HCT116 (cell line): ENCODE data around the gene MON1B. TPM values are rescaled to one million over a fixed set of nuclear protein-coding genes. Genes with fewer than 3 reads are reported as not detected.

Source experiments
- ATAC-seq: fragments of 200-7000 bp; cut with Tn5 transposase; 2 replicates; pipeline ENCODE4 v1.9.1; 2020; ENCODE audit warnings: mild to moderate bottlenecking, moderate library complexity
- BruUV-seq: library from RNA; stranded (reverse); fragments of 400-500 nt; replicated peaks from 2 replicates; lab custom pipeline; 2021; lab: Mats Ljungman, UMichigan
- CTCF ChIA-PET: fragments of 300-600 bp; sonication (Branson Sonifier 250); formaldehyde crosslinking; loops from one replicate; lab custom pipeline; 2021; ENCODE audit warnings: antibody characterized with exemption; lab: Charles Lee
- POLR2A ChIA-PET: fragments of 300-600, 350-600 bp; sonication (Branson Sonifier 250); formaldehyde crosslinking; loops from one replicate; lab custom pipeline; 2021; ENCODE audit warnings: antibody characterized with exemption; lab: Charles Lee
- RAD21 ChIA-PET, 2 experiments: fragments of 300-600 bp; sonication (Branson Sonifier 250); formaldehyde crosslinking; loops; one replicate each; lab custom pipeline; 2023; ENCODE audit warnings: low total read pairs in 2 of 2; ENCODE audit not compliant: uncharacterized antibody in 2 of 2, unreplicated experiment in 2 of 2, low non-redundant PET in 1 of 2; lab: Charles Lee
- DNase-seq: peaks from one replicate; pipeline ENCODE4 v3.0.0-alpha.2; 2010; ENCODE audit warnings: low read depth, low spot score
- H2AFZ ChIP-seq: fragments of 200-600 bp; shearing (Covaris generic), sonication (generic); 2 replicates; pipeline ENCODE4 v1.6.1; 2017; ENCODE audit warnings: low read depth, mixed run types, mixed read lengths, antibody characterized with exemption, low read length; ENCODE audit not compliant: poor library complexity, severe bottlenecking
- H3K27ac ChIP-seq: 2 replicates; pipeline ENCODE4 v1.5.1; 2012; ENCODE audit warnings: low read depth, low read length
- H3K27me3 ChIP-seq: fragments of 200-600 bp; sonication (generic); 2 replicates; pipeline ENCODE4 v1.6.1; 2016; ENCODE audit warnings: mixed run types, low read length, mixed read lengths; ENCODE audit not compliant: insufficient read depth
- H3K36me3 ChIP-seq, 2 experiments: fragments of 200-500 bp in 1 of 2; fragments of 200-600 bp in 1 of 2; sonication (Bioruptor generic) in 1 of 2; sonication (generic) in 1 of 2; 2 replicates each; pipeline versions ENCODE4 v1.5.1 to v1.6.1; 2014 to 2016; ENCODE audit warnings: low read length in 2 of 2, inconsistent platforms in 1 of 2, mixed read lengths in 1 of 2, mixed run types in 1 of 2; ENCODE audit not compliant: insufficient read depth in 2 of 2, control insufficient read depth in 1 of 2
- H3K4me1 ChIP-seq, 2 experiments: fragments of 200-600 bp in 1 of 2; sonication (generic) in 1 of 2; 2 replicates each; pipeline versions ENCODE4 v1.5.1 to v1.6.1; 2012 to 2017; ENCODE audit warnings: low read length in 2 of 2, inconsistent platforms in 1 of 2, mild to moderate bottlenecking in 1 of 2, mixed read lengths in 1 of 2, mixed run types in 1 of 2, moderate library complexity in 1 of 2; ENCODE audit not compliant: insufficient read depth in 2 of 2, control insufficient read depth in 1 of 2
- H3K4me2 ChIP-seq: fragments of 200-600 bp; sonication (generic); 2 replicates; pipeline ENCODE4 v1.6.1; 2017; ENCODE audit warnings: mixed run types, low read length, mixed read lengths
- H3K4me3 ChIP-seq, 2 experiments: fragments of 200-600 bp in 1 of 2; sonication (generic) in 1 of 2; replicated peaks in 1 of 2; 2 replicates each; pipeline ENCODE4 v1.5.1; 2011 to 2016; ENCODE audit warnings: low read length in 2 of 2, control low read depth in 1 of 2, low read depth in 1 of 2, mild to moderate bottlenecking in 1 of 2, mixed read lengths in 1 of 2, mixed run types in 1 of 2
- H3K79me2 ChIP-seq: fragments of 200-600 bp; sonication (generic); 2 replicates; pipeline ENCODE4 v1.6.1; 2017; ENCODE audit warnings: mild to moderate bottlenecking, mixed run types, low read length, moderate library complexity, mixed read lengths; ENCODE audit not compliant: insufficient read depth
- H3K9ac ChIP-seq: fragments of 200-600 bp; sonication (generic); 2 replicates; pipeline ENCODE4 v1.6.1; 2016; ENCODE audit warnings: low read length, mixed read lengths
- H3K9me2 ChIP-seq: fragments of 200-600 bp; sonication (generic), shearing (Covaris generic); 2 replicates; pipeline ENCODE4 v1.6.1; 2017; ENCODE audit warnings: mixed run types, mild to moderate bottlenecking, moderate library complexity; ENCODE audit not compliant: insufficient read depth
- H3K9me3 ChIP-seq, 2 experiments: fragments of 200-500 bp in 1 of 2; fragments of 200-600 bp in 1 of 2; sonication (Bioruptor generic) in 1 of 2; sonication (generic) in 1 of 2; 2 replicates each; pipeline ENCODE4 v1.6.1; 2014 to 2017; ENCODE audit warnings: low read length in 2 of 2, mixed read lengths in 2 of 2, inconsistent platforms in 1 of 2, low read depth in 1 of 2, mild to moderate bottlenecking in 1 of 2, mixed run types in 1 of 2, moderate library complexity in 1 of 2; ENCODE audit not compliant: control insufficient read depth in 1 of 2, insufficient read depth in 1 of 2
- H4K20me1 ChIP-seq: fragments of 200-600 bp; sonication (generic), shearing (Covaris generic); 2 replicates; pipeline ENCODE4 v1.6.1; 2017; ENCODE audit warnings: mixed run types, mild to moderate bottlenecking, moderate library complexity; ENCODE audit not compliant: insufficient read depth
- CBX3 ChIP-seq: IDR thresholded peaks from 2 replicates; pipeline ENCODE4 v1.6.1; 2012; ENCODE audit warnings: low read depth
- CEBPB ChIP-seq: IDR thresholded peaks from 2 replicates; pipeline ENCODE4 v1.6.1; 2012; ENCODE audit warnings: low read depth
- ELF1 ChIP-seq: IDR thresholded peaks from 2 replicates; pipeline ENCODE4 v1.6.1; 2012; ENCODE audit warnings: low read depth, borderline replicate concordance
- EZH2 ChIP-seq: fragments of 200-600 bp; sonication (generic); IDR thresholded peaks from 2 replicates; pipeline ENCODE4 v1.6.1; 2017; ENCODE audit warnings: antibody characterized with exemption, mixed run types
- EZH2phosphoT487 ChIP-seq: fragments of 200-600 bp; IDR thresholded peaks from 2 replicates; pipeline ENCODE4 v1.6.1; 2018; ENCODE audit warnings: antibody characterized with exemption, borderline replicate concordance
- JUND ChIP-seq: IDR thresholded peaks from 2 replicates; pipeline ENCODE4 v1.6.1; 2012
- POLR2AphosphoS5 ChIP-seq: IDR thresholded peaks from 2 replicates; pipeline ENCODE4 v1.6.1; 2011; ENCODE audit warnings: mild to moderate bottlenecking, low read depth, low read length, moderate library complexity
- RAD21 ChIP-seq: IDR thresholded peaks from 2 replicates; pipeline ENCODE4 v1.6.1; 2012; ENCODE audit warnings: low read depth, mild to moderate bottlenecking
- SP1 ChIP-seq: IDR thresholded peaks from 2 replicates; pipeline ENCODE4 v1.6.1; 2012; ENCODE audit warnings: low read depth
- SRF ChIP-seq: IDR thresholded peaks from 2 replicates; pipeline ENCODE4 v1.6.1; 2012; ENCODE audit warnings: low read depth
- TCF7L2 ChIP-seq: IDR thresholded peaks from 2 replicates; pipeline ENCODE4 v1.7.0; 2011; ENCODE audit warnings: borderline replicate concordance, inconsistent platforms; ENCODE audit not compliant: insufficient read depth, insufficient read length; ENCODE audit errors: extremely low read depth
- YY1 ChIP-seq: IDR thresholded peaks from 2 replicates; pipeline ENCODE4 v1.6.1; 2011; ENCODE audit warnings: low read length, low read depth, moderate library complexity, mild to moderate bottlenecking; ENCODE audit not compliant: insufficient replicate concordance; ENCODE audit errors: extremely low read depth
- ZFX ChIP-seq: fragments of 450-650 bp; IDR thresholded peaks from 2 replicates; pipeline ENCODE4 v1.6.1; 2017
- ZNF274 ChIP-seq: fragments of 200-500 bp; sonication (Bioruptor generic); IDR thresholded peaks from 2 replicates; pipeline ENCODE4 v1.6.1; 2014; ENCODE audit warnings: mild to moderate bottlenecking, low read depth, low read length, inconsistent platforms
- intact Hi-C: fragments of 100-400 bp; cut with micrococcal nuclease; formaldehyde crosslinking; loops from 2 replicates; pipeline ENCODE4 v1.10.0; 2022
- total RNA-seq: library from RNA; stranded (reverse); gene quantifications from one replicate; pipeline ENCODE4 v1.2.1, GENCODE V29; 2021; ENCODE audit not compliant: unreplicated experiment
- TF ChIP-seq, protein P1 (sequence below): IDR thresholded peaks from 2 replicates; pipeline ENCODE4 v1.6.1; 2012; ENCODE audit warnings: low read depth
- TF ChIP-seq, protein P2 (sequence below): IDR thresholded peaks from 2 replicates; pipeline ENCODE4 v1.6.1; 2011; ENCODE audit warnings: mild to moderate bottlenecking, low read length, moderate library complexity; ENCODE audit not compliant: insufficient replicate concordance; ENCODE audit errors: extremely low read depth
- TF ChIP-seq, protein P3 (sequence below): IDR thresholded peaks from 2 replicates; pipeline ENCODE4 v1.6.1; 2012

The MON1B gene
- total RNA-seq, 1 experiment from 2014 or later = 34.7 TPM

DNA sequence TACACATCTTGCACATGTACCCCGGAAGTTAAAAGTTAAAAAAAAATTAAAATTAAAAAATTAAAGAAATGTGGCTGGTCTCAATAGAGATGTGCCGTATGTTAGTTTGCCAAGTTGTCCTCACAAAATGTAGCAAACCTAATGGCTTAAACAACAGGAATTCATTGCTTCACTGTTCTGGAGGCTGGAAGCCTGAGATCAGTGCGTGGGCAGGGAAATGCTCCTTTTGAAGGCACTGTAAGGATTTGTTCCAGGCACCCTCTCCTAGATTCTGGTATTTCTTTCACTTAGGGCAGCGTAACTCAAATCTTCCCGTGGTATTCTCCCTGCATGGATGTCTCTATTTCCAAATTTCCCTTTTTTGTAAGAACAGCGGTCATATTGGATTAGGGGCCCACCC lies 32.7 kb upstream of the MON1B start:
- BruUV-seq = no TSS peak
- RAD21 ChIA-PET = no interaction called here

DNA sequence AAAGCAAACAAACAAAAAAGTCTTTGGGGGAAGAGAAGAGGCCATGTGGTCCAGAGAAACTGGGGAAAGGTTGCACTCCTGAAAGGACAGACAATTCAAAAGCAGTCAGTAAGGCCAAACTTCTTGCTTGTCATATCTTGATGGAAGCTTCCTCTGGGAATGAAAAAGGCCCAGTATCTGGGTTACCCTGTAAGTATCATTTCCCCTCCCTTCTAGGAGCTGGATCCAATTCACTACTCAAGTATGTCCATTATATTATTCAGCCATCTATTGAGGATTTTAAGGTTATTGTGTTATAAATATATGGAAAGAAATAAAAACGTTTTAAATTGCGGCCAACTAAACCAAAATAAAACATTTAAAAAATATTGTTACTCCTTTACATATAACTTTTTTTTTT lies 26.0 kb upstream of the MON1B start:
- Histone ChIP-seq H4K20me1 (no peaks in the 10 kb centered on the region), H3K9me2 (no peaks in the 10 kb centered on the region), H3K79me2 (no peaks in the 10 kb centered on the region), H3K9ac (no peak overlapping the region), H3K4me3 (no peak overlapping the region), H3K4me1 (no peaks in the 10 kb centered on the region), H3K4me2 (no peak overlapping the region), H2AFZ (no peak overlapping the region)
- BruUV-seq = no TSS peak
- CTCF ChIA-PET = no interaction called here
- POLR2A ChIA-PET = no interaction called here
- RAD21 ChIA-PET = no interaction called here
- TF ChIP-seq ZNF274 (no peak), CEBPB (no peak), ZFX (no peak), POLR2AphosphoS5 (no peak), YY1 (no peak), EZH2phosphoT487 (no peak), TCF7L2 (no peak), ELF1 (no peak), EZH2 (no peak), JUND (no peak), CBX3 (no peak), SRF (no peak), SP1 (no peak)
- TF ChIP-seq, protein P1, sequence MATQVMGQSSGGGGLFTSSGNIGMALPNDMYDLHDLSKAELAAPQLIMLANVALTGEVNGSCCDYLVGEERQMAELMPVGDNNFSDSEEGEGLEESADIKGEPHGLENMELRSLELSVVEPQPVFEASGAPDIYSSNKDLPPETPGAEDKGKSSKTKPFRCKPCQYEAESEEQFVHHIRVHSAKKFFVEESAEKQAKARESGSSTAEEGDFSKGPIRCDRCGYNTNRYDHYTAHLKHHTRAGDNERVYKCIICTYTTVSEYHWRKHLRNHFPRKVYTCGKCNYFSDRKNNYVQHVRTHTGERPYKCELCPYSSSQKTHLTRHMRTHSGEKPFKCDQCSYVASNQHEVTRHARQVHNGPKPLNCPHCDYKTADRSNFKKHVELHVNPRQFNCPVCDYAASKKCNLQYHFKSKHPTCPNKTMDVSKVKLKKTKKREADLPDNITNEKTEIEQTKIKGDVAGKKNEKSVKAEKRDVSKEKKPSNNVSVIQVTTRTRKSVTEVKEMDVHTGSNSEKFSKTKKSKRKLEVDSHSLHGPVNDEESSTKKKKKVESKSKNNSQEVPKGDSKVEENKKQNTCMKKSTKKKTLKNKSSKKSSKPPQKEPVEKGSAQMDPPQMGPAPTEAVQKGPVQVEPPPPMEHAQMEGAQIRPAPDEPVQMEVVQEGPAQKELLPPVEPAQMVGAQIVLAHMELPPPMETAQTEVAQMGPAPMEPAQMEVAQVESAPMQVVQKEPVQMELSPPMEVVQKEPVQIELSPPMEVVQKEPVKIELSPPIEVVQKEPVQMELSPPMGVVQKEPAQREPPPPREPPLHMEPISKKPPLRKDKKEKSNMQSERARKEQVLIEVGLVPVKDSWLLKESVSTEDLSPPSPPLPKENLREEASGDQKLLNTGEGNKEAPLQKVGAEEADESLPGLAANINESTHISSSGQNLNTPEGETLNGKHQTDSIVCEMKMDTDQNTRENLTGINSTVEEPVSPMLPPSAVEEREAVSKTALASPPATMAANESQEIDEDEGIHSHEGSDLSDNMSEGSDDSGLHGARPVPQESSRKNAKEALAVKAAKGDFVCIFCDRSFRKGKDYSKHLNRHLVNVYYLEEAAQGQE = no peak
- TF ChIP-seq, protein P2, sequence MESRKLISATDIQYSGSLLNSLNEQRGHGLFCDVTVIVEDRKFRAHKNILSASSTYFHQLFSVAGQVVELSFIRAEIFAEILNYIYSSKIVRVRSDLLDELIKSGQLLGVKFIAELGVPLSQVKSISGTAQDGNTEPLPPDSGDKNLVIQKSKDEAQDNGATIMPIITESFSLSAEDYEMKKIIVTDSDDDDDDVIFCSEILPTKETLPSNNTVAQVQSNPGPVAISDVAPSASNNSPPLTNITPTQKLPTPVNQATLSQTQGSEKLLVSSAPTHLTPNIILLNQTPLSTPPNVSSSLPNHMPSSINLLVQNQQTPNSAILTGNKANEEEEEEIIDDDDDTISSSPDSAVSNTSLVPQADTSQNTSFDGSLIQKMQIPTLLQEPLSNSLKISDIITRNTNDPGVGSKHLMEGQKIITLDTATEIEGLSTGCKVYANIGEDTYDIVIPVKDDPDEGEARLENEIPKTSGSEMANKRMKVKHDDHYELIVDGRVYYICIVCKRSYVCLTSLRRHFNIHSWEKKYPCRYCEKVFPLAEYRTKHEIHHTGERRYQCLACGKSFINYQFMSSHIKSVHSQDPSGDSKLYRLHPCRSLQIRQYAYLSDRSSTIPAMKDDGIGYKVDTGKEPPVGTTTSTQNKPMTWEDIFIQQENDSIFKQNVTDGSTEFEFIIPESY = no peak
- TF ChIP-seq, protein P3, sequence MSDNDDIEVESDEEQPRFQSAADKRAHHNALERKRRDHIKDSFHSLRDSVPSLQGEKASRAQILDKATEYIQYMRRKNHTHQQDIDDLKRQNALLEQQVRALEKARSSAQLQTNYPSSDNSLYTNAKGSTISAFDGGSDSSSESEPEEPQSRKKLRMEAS = no peak
- TF ChIP-seq, all 23 proteins: peak for 0
- Histone ChIP-seq H3K27ac (no peak overlapping the region), H3K36me3 (no peaks in the 10 kb centered on the region), H3K9me3 (no peaks in the 10 kb centered on the region), H3K27me3 (peaks cover 54% of the 10 kb centered on the region)
- intact Hi-C loops = loop anchor here (5.0 kb wide), 1 partner anchor 1263 kb away; no protein-coding TSS in a partner anchor
- ATAC-seq = no peak
- DNase-seq = no peak

More for the DNA sequence above, 32.7 kb upstream of the MON1B start:
- no peak overlapping the region for H3K4me3 ChIP-seq
- no peaks in the 10 kb centered on the region for H3K4me1 ChIP-seq
- H3K9ac ChIP-seq = no peak overlapping the region
- no peaks in the 10 kb centered on the region for H3K9me2 ChIP-seq
- ATAC-seq (no peak), DNase-seq (no peak)
- H3K9me3 ChIP-seq = no peaks in the 10 kb centered on the region
- ChIA-PET CTCF (no interaction called here), POLR2A (no interaction called here)
- no peaks in the 10 kb centered on the region for H3K36me3 ChIP-seq
- no peak overlapping the region for H3K27ac ChIP-seq
- no peaks in the 10 kb centered on the region for H3K79me2 ChIP-seq
- TF ChIP-seq RAD21 = no peak
- H4K20me1 ChIP-seq = no peaks in the 10 kb centered on the region
- intact Hi-C loops = no loop called here
- peaks cover 42% of the 10 kb centered on the region for H3K27me3 ChIP-seq
- no peak overlapping the region for H3K4me2 ChIP-seq
- H2AFZ ChIP-seq = no peak overlapping the region
